Measurements from ENCODE around the gene MIOX. TPM values are rescaled to one million over a fixed set of nuclear protein-coding genes. Genes with fewer than 3 reads are reported as not detected.

The MIOX gene
- total RNA-seq, 2 donors from 2014 or later, result not detected

- no peak overlapping the region for H3K4me3 Mint-ChIP-seq
Observed at GRCh38 chr22:50505276-50505775, 18.7 kb downstream of the MIOX start.

GRCh38 chr22:50505776-50506610 lies 19.3 kb downstream of the MIOX start:
- no peak overlapping the region for H3K9ac ChIP-seq (ENCODE audit: extremely low read depth, low read length, poor library complexity, severe bottlenecking)
- H3K36me3 ChIP-seq (ENCODE audit: control insufficient read depth, insufficient read depth, low read length), result peaks cover 15% of the 10 kb centered on the region
- Mint-ChIP-seq H3K27ac (no peak overlapping the region), H3K36me3 (ENCODE audit: low read depth) (peaks cover 2% of the 10 kb centered on the region), H3K4me1 (peaks cover 8% of the 10 kb centered on the region), H3K27me3 (ENCODE audit: insufficient read depth) (no peaks in the 10 kb centered on the region), H3K9me3 (no peaks in the 10 kb centered on the region), H3K4me3 (peak overlapping the region; percentile 95)
- no peaks in the 10 kb centered on the region for H3K9me3 ChIP-seq (ENCODE audit: control insufficient read depth, low read length)
- no peak for DNase-seq
- H3K4me3 ChIP-seq (ENCODE audit: low read length), result peak overlapping the region; percentile 97
- H3K27ac ChIP-seq (ENCODE audit: low read depth, low read length), result no peak overlapping the region
- no peak for TF ChIP-seq CTCF (conservative IDR thresholded peaks at IDR 0.05)
- WGBS, 2 experiments (ENCODE audit: insufficient coverage in 1 of 2, insufficient read length in 1 of 2), result 89 to 91% methylated on average over 23 to 41 of the region's 41 CpGs
- H3K4me1 ChIP-seq (ENCODE audit: control insufficient read depth, insufficient read depth, low read length), result peaks cover 8% of the 10 kb centered on the region
- H3K27me3 ChIP-seq (ENCODE audit: control insufficient read depth, insufficient read depth, low read length, poor library complexity, severe bottlenecking), result no peaks in the 10 kb centered on the region

More at GRCh38 chr22:50505276-50505775, 18.7 kb downstream of the MIOX start:
- no peak overlapping the region for H3K9ac ChIP-seq (ENCODE audit: extremely low read depth, low read length, poor library complexity, severe bottlenecking)
- Mint-ChIP-seq H3K36me3 (ENCODE audit: low read depth) (peaks cover 2% of the 10 kb centered on the region), H3K9me3 (no peaks in the 10 kb centered on the region), H3K4me1 (peaks cover 8% of the 10 kb centered on the region), H3K27ac (no peak overlapping the region), H3K27me3 (ENCODE audit: insufficient read depth) (no peaks in the 10 kb centered on the region)
- peaks cover 8% of the 10 kb centered on the region for H3K4me1 ChIP-seq (ENCODE audit: control insufficient read depth, insufficient read depth, low read length)
- no peak for DNase-seq
- H3K27me3 ChIP-seq (ENCODE audit: control insufficient read depth, insufficient read depth, low read length, poor library complexity, severe bottlenecking), result no peaks in the 10 kb centered on the region
- 90 to 92% methylated on average over 8 to 14 of the region's 14 CpGs for WGBS, 2 experiments (ENCODE audit: insufficient coverage in 1 of 2, insufficient read length in 1 of 2)
- TF ChIP-seq CTCF (conservative IDR thresholded peaks at IDR 0.05), result no peak
- H3K27ac ChIP-seq (ENCODE audit: low read depth, low read length), result no peak overlapping the region
- H3K4me3 ChIP-seq (ENCODE audit: low read length), result no peak overlapping the region
- H3K9me3 ChIP-seq (ENCODE audit: control insufficient read depth, low read length), result no peaks in the 10 kb centered on the region
- peaks cover 15% of the 10 kb centered on the region for H3K36me3 ChIP-seq (ENCODE audit: control insufficient read depth, insufficient read depth, low read length)

- peak overlapping the region; percentile 69 for H3K9ac ChIP-seq (ENCODE audit: extremely low read depth, low read length, poor library complexity, severe bottlenecking)
- no peaks in the 10 kb centered on the region for H3K9me3 Mint-ChIP-seq
- no peak for TF ChIP-seq CTCF (conservative IDR thresholded peaks at IDR 0.05)
- DNase-seq, result peak; percentile 64
- peaks cover 15% of the 10 kb centered on the region for H3K36me3 ChIP-seq (ENCODE audit: control insufficient read depth, insufficient read depth, low read length)
- H3K9me3 ChIP-seq (ENCODE audit: control insufficient read depth, low read length), result no peaks in the 10 kb centered on the region
- WGBS, 2 experiments (ENCODE audit: insufficient coverage in 1 of 2, insufficient read length in 1 of 2), result 45 to 47% methylated on average over 3 to 21 of the region's 21 CpGs
- H3K4me3 ChIP-seq (ENCODE audit: low read length), result peak overlapping the region; percentile 97
- peak overlapping the region; percentile 87 for H3K27ac Mint-ChIP-seq
- peaks cover 2% of the 10 kb centered on the region for H3K36me3 Mint-ChIP-seq (ENCODE audit: low read depth)
- H3K4me1 Mint-ChIP-seq, result peaks cover 8% of the 10 kb centered on the region
- H3K27me3 Mint-ChIP-seq (ENCODE audit: insufficient read depth), result no peaks in the 10 kb centered on the region
- H3K27ac ChIP-seq (ENCODE audit: low read depth, low read length), result no peak overlapping the region
- H3K4me3 Mint-ChIP-seq, result peak overlapping the region; percentile 95
- peaks cover 8% of the 10 kb centered on the region for H3K4me1 ChIP-seq (ENCODE audit: control insufficient read depth, insufficient read depth, low read length)
- H3K27me3 ChIP-seq (ENCODE audit: control insufficient read depth, insufficient read depth, low read length, poor library complexity, severe bottlenecking), result no peaks in the 10 kb centered on the region
Observed at GRCh38 chr22:50506611-50507420, 20.2 kb downstream of the MIOX start.

Measured in endodermal cell (in vitro differentiated cells).